WTC11 (cell line): ENCODE data around the gene DYRK1A. TPM values are rescaled to one million over a fixed set of nuclear protein-coding genes. Genes with fewer than 3 reads are reported as not detected.

Experiments used
- ATAC-seq: fragments of 200-7000 bp; cut with Tn5 transposase; 2 replicates; pipeline ENCODE4 v1.10.0; 2021; ENCODE audit warnings: mild to moderate bottlenecking, moderate library complexity
- CTCF ChIA-PET: fragments of 300-600 bp; sonication (Branson Sonifier 250); formaldehyde crosslinking; loops from one replicate; lab custom pipeline; 2021; ENCODE audit warnings: antibody characterized with exemption; lab: Charles Lee
- POLR2A ChIA-PET: fragments of 350-600 bp; sonication (Branson Sonifier 250); formaldehyde crosslinking; loops from one replicate; lab custom pipeline; 2021; ENCODE audit warnings: antibody characterized with exemption; lab: Charles Lee
- DNase-seq: peaks from one replicate; pipeline ENCODE4 v3.0.0; 2021; ENCODE audit warnings: low spot score
- H3K27ac Mint-ChIP-seq: 2 replicates; pipeline ENCODE4 v1.8.0; 2021; ENCODE audit warnings: mixed read lengths
- H3K27me3 Mint-ChIP-seq: 2 replicates; pipeline ENCODE4 v1.8.0; 2021; ENCODE audit warnings: low read depth, mild to moderate bottlenecking, moderate library complexity, mixed read lengths
- H3K36me3 Mint-ChIP-seq: 2 replicates; pipeline ENCODE4 v1.8.0; 2021; ENCODE audit warnings: mixed read lengths
- H3K4me1 Mint-ChIP-seq: 2 replicates; pipeline ENCODE4 v1.8.0; 2022; ENCODE audit warnings: mixed read lengths
- H3K4me3 Mint-ChIP-seq: 2 replicates; pipeline ENCODE4 v1.8.0; 2021; ENCODE audit warnings: mild to moderate bottlenecking, moderate library complexity, mixed read lengths
- H3K9me3 Mint-ChIP-seq: 2 replicates; pipeline ENCODE4 v1.8.0; 2021; ENCODE audit warnings: mixed read lengths
- ATF1 ChIP-seq: sonication (generic); formaldehyde crosslinking; IDR thresholded peaks from 2 replicates; pipeline ENCODE4 v1.8.1; 2023; ENCODE audit warnings: mild to moderate bottlenecking, moderate library complexity, missing genetic modification reagents
- CREB1 ChIP-seq: sonication (generic); formaldehyde crosslinking; IDR thresholded peaks from 2 replicates; pipeline ENCODE4 v1.8.0; 2023; ENCODE audit warnings: mild to moderate bottlenecking, missing genetic modification reagents
- E2F5 ChIP-seq: sonication (generic); formaldehyde crosslinking; IDR thresholded peaks from 2 replicates; pipeline ENCODE4 v1.8.1; 2022; ENCODE audit warnings: mild to moderate bottlenecking, moderate library complexity, missing genetic modification reagents
- EMX1 ChIP-seq: fragments of 250-450 bp; sonication (Bioruptor Pico); IDR thresholded peaks from 2 replicates; pipeline ENCODE4 v1.8.0; 2021; ENCODE audit warnings: mild to moderate bottlenecking
- FOXK1 ChIP-seq: sonication (generic); formaldehyde crosslinking; IDR thresholded peaks from 2 replicates; pipeline ENCODE4 v1.8.0; 2022; ENCODE audit warnings: mild to moderate bottlenecking, moderate library complexity, missing genetic modification reagents
- FOXP4 ChIP-seq: sonication (generic); formaldehyde crosslinking; IDR thresholded peaks from 2 replicates; pipeline ENCODE4 v1.8.0; 2022; ENCODE audit warnings: mild to moderate bottlenecking, missing genetic modification reagents
- IRF2 ChIP-seq: sonication (generic); formaldehyde crosslinking; IDR thresholded peaks from 2 replicates; pipeline ENCODE4 v1.8.0; 2022; ENCODE audit warnings: low read depth, missing genetic modification reagents, borderline replicate concordance
- JAZF1 ChIP-seq: fragments of 250-450 bp; sonication (Bioruptor Pico); IDR thresholded peaks from 2 replicates; pipeline ENCODE4 v1.9.0; 2021; ENCODE audit warnings: moderate library complexity, mild to moderate bottlenecking, inconsistent platforms
- JUN ChIP-seq: sonication (generic); formaldehyde crosslinking; IDR thresholded peaks from 2 replicates; pipeline ENCODE4 v1.8.0; 2023; ENCODE audit warnings: mild to moderate bottlenecking, missing genetic modification reagents
- MLX ChIP-seq: sonication (generic); formaldehyde crosslinking; IDR thresholded peaks from 2 replicates; pipeline ENCODE4 v1.8.1; 2023; ENCODE audit warnings: mild to moderate bottlenecking, missing genetic modification reagents, moderate library complexity
- RORB ChIP-seq: fragments of 250-450 bp; sonication (Bioruptor Pico); IDR thresholded peaks from 2 replicates; pipeline ENCODE4 v1.9.0; 2021; ENCODE audit warnings: mild to moderate bottlenecking
- SMAD3 ChIP-seq: sonication (generic); formaldehyde crosslinking; IDR thresholded peaks from 2 replicates; pipeline ENCODE4 v1.8.0; 2022; ENCODE audit warnings: missing genetic modification reagents, mild to moderate bottlenecking, borderline replicate concordance
- STAT6 ChIP-seq: sonication (generic); formaldehyde crosslinking; conservative IDR thresholded peaks from 2 replicates; pipeline ENCODE4 v1.8.1; 2023; ENCODE audit warnings: mild to moderate bottlenecking, low read depth, missing genetic modification reagents, moderate library complexity
- ZBTB43 ChIP-seq: sonication (generic); formaldehyde crosslinking; IDR thresholded peaks from 2 replicates; pipeline ENCODE4 v1.8.1; 2023; ENCODE audit warnings: mild to moderate bottlenecking, missing genetic modification reagents
- ZNF396 ChIP-seq: fragments of 250-450 bp; sonication (Bioruptor Pico); IDR thresholded peaks from 2 replicates; pipeline ENCODE4 v1.8.0; 2021; ENCODE audit warnings: mild to moderate bottlenecking, moderate library complexity, borderline replicate concordance
- ZNF423 ChIP-seq: fragments of 250-450 bp; sonication (Bioruptor Pico); IDR thresholded peaks from 2 replicates; pipeline ENCODE4 v2.1.2; 2022; ENCODE audit warnings: mild to moderate bottlenecking, moderate library complexity
- ZNF671 ChIP-seq: fragments of 250-450 bp; sonication (Bioruptor Pico); IDR thresholded peaks from 2 replicates; pipeline ENCODE4 v1.8.0; 2021; ENCODE audit warnings: mild to moderate bottlenecking
- total RNA-seq: library from RNA; stranded (reverse); gene quantifications from 3 replicates; pipeline ENCODE4 v1.2.3, GENCODE V29; 2021
- TF ChIP-seq, protein P1 (sequence below): sonication (generic); formaldehyde crosslinking; IDR thresholded peaks from 2 replicates; pipeline ENCODE4 v1.8.1; 2023; ENCODE audit warnings: mild to moderate bottlenecking, missing genetic modification reagents, moderate library complexity
- TF ChIP-seq, protein P2 (sequence below): sonication (generic); formaldehyde crosslinking; IDR thresholded peaks from 2 replicates; pipeline ENCODE4 v1.8.1; 2022; ENCODE audit warnings: mild to moderate bottlenecking, missing genetic modification reagents, moderate library complexity, borderline replicate concordance

The DYRK1A gene
- total RNA-seq, 1 experiment from 2014 or later: 56.5 TPM

GRCh38 chr21:37415939-37416338, 49.4 kb downstream of the DYRK1A start:
- Mint-ChIP-seq H3K4me3 (no peak overlapping the region), H3K9me3 (no peaks in the 10 kb centered on the region), H3K27me3 (no peaks in the 10 kb centered on the region), H3K4me1 (peaks cover 65% of the 10 kb centered on the region), H3K36me3 (no peaks in the 10 kb centered on the region), H3K27ac (no peak overlapping the region; the same call in 1 of the 2 replicates)
- ATAC-seq (no peak), DNase-seq (no peak)
- CTCF ChIA-PET: no interaction called here
- POLR2A ChIA-PET: no interaction called here
- no peak for TF ChIP-seq JUN
- no peak for TF ChIP-seq SMAD3
- no peak for TF ChIP-seq JAZF1 (CRISPR knock-in tag)
- TF ChIP-seq ZNF671 (CRISPR knock-in tag): no peak
- no peak for TF ChIP-seq RORB (CRISPR knock-in tag)
- TF ChIP-seq ZNF423 (CRISPR knock-in tag): no peak
- TF ChIP-seq FOXK1 (CRISPR knock-in tag): no peak
- TF ChIP-seq MLX (CRISPR knock-in tag): no peak
- TF ChIP-seq CREB1 (CRISPR knock-in tag): no peak
- no peak for TF ChIP-seq ATF1 (CRISPR knock-in tag)
- TF ChIP-seq, protein P1, sequence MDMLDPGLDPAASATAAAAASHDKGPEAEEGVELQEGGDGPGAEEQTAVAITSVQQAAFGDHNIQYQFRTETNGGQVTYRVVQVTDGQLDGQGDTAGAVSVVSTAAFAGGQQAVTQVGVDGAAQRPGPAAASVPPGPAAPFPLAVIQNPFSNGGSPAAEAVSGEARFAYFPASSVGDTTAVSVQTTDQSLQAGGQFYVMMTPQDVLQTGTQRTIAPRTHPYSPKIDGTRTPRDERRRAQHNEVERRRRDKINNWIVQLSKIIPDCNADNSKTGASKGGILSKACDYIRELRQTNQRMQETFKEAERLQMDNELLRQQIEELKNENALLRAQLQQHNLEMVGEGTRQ (CRISPR knock-in tag): no peak
- TF ChIP-seq E2F5 (CRISPR knock-in tag): no peak
- TF ChIP-seq, protein P2, sequence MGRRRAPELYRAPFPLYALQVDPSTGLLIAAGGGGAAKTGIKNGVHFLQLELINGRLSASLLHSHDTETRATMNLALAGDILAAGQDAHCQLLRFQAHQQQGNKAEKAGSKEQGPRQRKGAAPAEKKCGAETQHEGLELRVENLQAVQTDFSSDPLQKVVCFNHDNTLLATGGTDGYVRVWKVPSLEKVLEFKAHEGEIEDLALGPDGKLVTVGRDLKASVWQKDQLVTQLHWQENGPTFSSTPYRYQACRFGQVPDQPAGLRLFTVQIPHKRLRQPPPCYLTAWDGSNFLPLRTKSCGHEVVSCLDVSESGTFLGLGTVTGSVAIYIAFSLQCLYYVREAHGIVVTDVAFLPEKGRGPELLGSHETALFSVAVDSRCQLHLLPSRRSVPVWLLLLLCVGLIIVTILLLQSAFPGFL: no peak
- TF ChIP-seq FOXP4 (CRISPR knock-in tag): no peak
- TF ChIP-seq IRF2: no peak
- no peak for TF ChIP-seq EMX1

GRCh38 chr21:37416914-37417313, 50.3 kb downstream of the DYRK1A start:
- H3K9me3 Mint-ChIP-seq: no peaks in the 10 kb centered on the region
- POLR2A ChIA-PET: no interaction called here
- no peaks in the 10 kb centered on the region for H3K27me3 Mint-ChIP-seq
- no peak overlapping the region for H3K27ac Mint-ChIP-seq
- H3K36me3 Mint-ChIP-seq: no peaks in the 10 kb centered on the region
- TF ChIP-seq STAT6 (CRISPR knock-in tag) (no peak), ZBTB43 (CRISPR knock-in tag) (no peak), ZNF396 (no peak)
- ATAC-seq (no peak), DNase-seq (no peak)
- H3K4me1 Mint-ChIP-seq: peaks cover 66% of the 10 kb centered on the region
- CTCF ChIA-PET: interaction anchor here (0.6 kb wide), 1 partner anchor 157 kb away, joined by 3 read pairs; no protein-coding TSS in a partner anchor
- H3K4me3 Mint-ChIP-seq: no peak overlapping the region
